K562 (cell line): ENCODE results near the gene TAF8. TPM values are rescaled to one million over a fixed set of nuclear protein-coding genes. Genes with fewer than 3 reads are reported as not detected.

Experiments
- ATAC-seq: fragments of 200-7000 bp; cut with Tn5 transposase; 3 replicates; pipeline ENCODE4 v1.9.1; 2020; ENCODE audit warnings: moderate library complexity
- BruUV-seq: library from RNA; stranded (reverse); fragments of 400-500 nt; replicated peaks from 2 replicates; lab custom pipeline; 2021; lab: Mats Ljungman, UMichigan
- CTCF ChIA-PET: fragments of 300-600 bp; formaldehyde crosslinking; extraction: SDS; loops from one replicate; lab custom pipeline; 2021; ENCODE audit warnings: low intra/inter-chr PET ratio; lab: Yijun Ruan, JAX
- POLR2A ChIA-PET: fragments of 300-600, 350-650 bp; sonication (Branson Sonifier 250); formaldehyde crosslinking; extraction: SDS; loops from one replicate; lab custom pipeline; 2021; ENCODE audit warnings: antibody characterized with exemption, inconsistent platforms; lab: Yijun Ruan, JAX
- DNase-seq, 4 experiments: peaks; one replicate each; pipeline versions ENCODE4 v3.0.0 to v3.0.0-alpha.2; 2011 to 2018; ENCODE audit warnings: low spot score in 3 of 4, mixed read lengths in 3 of 4; ENCODE audit errors: extremely low read depth in 1 of 4
- FAIRE-seq: peaks from 2 replicates; lab custom pipeline; 2011; peaks lifted over from hg19 to GRCh38; lab: Jason Lieb, UNC
- H2AFZ ChIP-seq: 2 replicates; pipeline ENCODE4 v1.6.0; 2011; ENCODE audit warnings: low read depth, low read length, control low read depth, inconsistent platforms
- H3K27ac ChIP-seq: fragments of 200-600 bp; 3 replicates; pipeline ENCODE4 v1.8.0; 2011; ENCODE audit warnings: low read depth, mild to moderate bottlenecking, control low read depth, inconsistent platforms, low read length, moderate library complexity, mixed read lengths; ENCODE audit errors: extremely low read depth
- H3K27me3 ChIP-seq, 2 experiments: fragments of 300-600 bp in 1 of 2; 2 replicates in 1 of 2; 3 replicates in 1 of 2; pipeline versions ENCODE4 v1.6.0 to v1.8.0; 2011; ENCODE audit warnings: inconsistent platforms in 2 of 2, low read length in 2 of 2, mild to moderate bottlenecking in 1 of 2, mixed read lengths in 1 of 2, moderate library complexity in 1 of 2; ENCODE audit not compliant: control insufficient read depth in 2 of 2, insufficient read depth in 2 of 2
- H3K36me3 ChIP-seq: fragments of 300-600 bp; 3 replicates; pipeline ENCODE4 v1.8.0; 2011; ENCODE audit warnings: mild to moderate bottlenecking, low read length, inconsistent platforms; ENCODE audit not compliant: control insufficient read depth, insufficient read depth
- H3K4me1 ChIP-seq, 2 experiments: fragments of 200-600 bp in 1 of 2; replicated peaks in 1 of 2; 2 replicates in 1 of 2; 3 replicates in 1 of 2; pipeline versions ENCODE4 v1.5.1 to v1.8.0; 2011; ENCODE audit warnings: inconsistent platforms in 2 of 2, low read length in 2 of 2, mild to moderate bottlenecking in 1 of 2, mixed read lengths in 1 of 2, moderate library complexity in 1 of 2; ENCODE audit not compliant: control insufficient read depth in 2 of 2, insufficient read depth in 2 of 2
- H3K4me2 ChIP-seq: 2 replicates; pipeline ENCODE4 v1.6.1; 2011; ENCODE audit warnings: low read length, control low read depth, inconsistent platforms, mixed read lengths; ENCODE audit not compliant: insufficient read depth
- H3K4me3 ChIP-seq: fragments of 200-600 bp; sonication (generic), shearing (Covaris generic); 2 replicates; pipeline ENCODE4 v1.5.1; 2016; ENCODE audit warnings: control low read depth, inconsistent platforms
- H3K79me2 ChIP-seq: fragments of 200-600 bp; 3 replicates; pipeline ENCODE4 v1.8.0; 2011; ENCODE audit warnings: low read length, inconsistent platforms; ENCODE audit not compliant: control insufficient read depth, insufficient read depth
- H3K9ac ChIP-seq, 2 experiments: 2 replicates each; pipeline versions ENCODE4 v1.6.0 to v1.6.1; 2011; ENCODE audit warnings: low read depth in 2 of 2, low read length in 2 of 2, control low read depth in 1 of 2, inconsistent platforms in 1 of 2, mild to moderate bottlenecking in 1 of 2, mixed read lengths in 1 of 2; ENCODE audit not compliant: insufficient read depth in 1 of 2
- H3K9me1 ChIP-seq: one replicate; pipeline ENCODE4 v1.6.0; 2011; ENCODE audit warnings: inconsistent platforms, mild to moderate bottlenecking, low read length, moderate library complexity; ENCODE audit not compliant: control insufficient read depth, insufficient read depth
- H3K9me3 ChIP-seq: replicated peaks from 2 replicates; pipeline ENCODE4 v1.5.1; 2011; ENCODE audit warnings: low read depth, low read length, inconsistent platforms; ENCODE audit not compliant: control insufficient read depth, insufficient read depth
- H4K20me1 ChIP-seq: replicated peaks from 2 replicates; pipeline ENCODE4 v1.6.1; 2011; ENCODE audit warnings: low read length, inconsistent platforms, mixed read lengths; ENCODE audit not compliant: control insufficient read depth, insufficient read depth
- GABPB1 ChIP-seq: sonication (generic); formaldehyde crosslinking; IDR thresholded peaks from 2 replicates; pipeline ENCODE4 v1.8.0; 2022; ENCODE audit warnings: mild to moderate bottlenecking, missing genetic modification reagents
- JUND ChIP-seq, 2 experiments: IDR thresholded peaks; 2 replicates in 1 of 2; 3 replicates in 1 of 2; pipeline ENCODE4 v1.6.1; 2011; ENCODE audit warnings: borderline replicate concordance in 2 of 2, low read depth in 2 of 2, low read length in 2 of 2, improper control_type of control experiment in 1 of 2, missing biosample characterization in 1 of 2, missing genetic modification characterization in 1 of 2, missing genetic modification reagents in 1 of 2
- NR2C1 ChIP-seq, 2 experiments: fragments of 450-650 bp; IDR thresholded peaks; 2 replicates each; pipeline ENCODE4 v1.6.1; 2017; ENCODE audit warnings: mild to moderate bottlenecking in 2 of 2, antibody characterized with exemption in 1 of 2, inconsistent platforms in 1 of 2, missing compliant biosample characterization in 1 of 2, missing genetic modification characterization in 1 of 2
- NR2C2 ChIP-seq, 2 experiments: fragments of 200-800 bp in 1 of 2; sonication (Bioruptor generic) in 1 of 2; sonication (generic) in 1 of 2; formaldehyde crosslinking in 1 of 2; IDR thresholded peaks; 2 replicates each; pipeline versions ENCODE4 v1.6.1 to v1.8.0; 2016 to 2022; ENCODE audit warnings: mild to moderate bottlenecking in 1 of 2, missing compliant biosample characterization in 1 of 2, missing genetic modification characterization in 1 of 2, missing genetic modification reagents in 1 of 2
- SREBF1 ChIP-seq: fragments of 150-350 bp; IDR thresholded peaks from 2 replicates; pipeline ENCODE4 v1.6.1; 2014; ENCODE audit warnings: antibody characterized with exemption, low read depth, low read length, borderline replicate concordance
- ZNF184 ChIP-seq: sonication (generic); formaldehyde crosslinking; IDR thresholded peaks from 2 replicates; pipeline ENCODE4 v1.5.0; 2020; ENCODE audit warnings: missing genetic modification reagents
- ZNF24 ChIP-seq: fragments of 450-650 bp; IDR thresholded peaks from 2 replicates; pipeline ENCODE4 v1.6.1; 2016
- ZNF766 ChIP-seq: fragments of 200-800 bp; sonication (Bioruptor generic); conservative IDR thresholded peaks from 2 replicates; pipeline ENCODE4 v1.6.1; 2016; ENCODE audit warnings: missing genetic modification characterization, missing compliant biosample characterization
- WGBS: fragments of 100-300 bp; shearing (Covaris generic); methylation state at CpG from one replicate; pipeline ENCODE4 v1.1.6; 2016; ENCODE audit warnings: low coverage, mixed read lengths; ENCODE audit not compliant: insufficient coverage; ENCODE audit errors: missing lambda C conversion rate; 5-methylcytosine and 5-hydroxymethylcytosine counted together
- in situ Hi-C: fragments of 300-500 bp; cut with MboI; formaldehyde crosslinking; loops from 4 replicates; pipeline ENCODE4 v1.15.0; 2018; ENCODE audit warnings: inconsistent platforms, mixed read lengths
- intact Hi-C: fragments of 100-400 bp; cut with micrococcal nuclease; formaldehyde crosslinking; loops from 2 replicates; pipeline ENCODE4 v1.14.2; 2022
- polyA plus RNA-seq, 8 experiments: library from polyadenylated mRNA; depleted of rRNA in 4 of 8; stranded (reverse) in 5 of 8; unstranded in 3 of 8; fragments of >200 nt; fragmentation: Nextera tagmentation in 2 of 8; fragmentation: Illumina TruSeq in 1 of 8; extraction: Ambion mirVana in 2 of 8; extraction: Trizol in 1 of 8; gene quantifications; 2 replicates each; pipeline versions ENCODE4 v1.2.1 to v1.2.3, GENCODE V29; 2011 to 2014; ENCODE audit warnings: inconsistent platforms in 1 of 8, missing spikeins in 1 of 8
- total RNA-seq, 7 experiments: library from RNA; depleted of rRNA in 6 of 7; stranded (reverse); fragments of >200 nt in 6 of 7; fragmentation: Illumina TruSeq in 2 of 7; extraction: Trizol in 2 of 7; gene quantifications; 2 replicates each; pipeline versions ENCODE4 v1.2.1 to v1.2.3, GENCODE V29; 2011 to 2021; ENCODE audit warnings: low replicate concordance in 1 of 7
- TF ChIP-seq, protein P1 (sequence below): fragments of 450-650 bp; IDR thresholded peaks from 2 replicates; pipeline ENCODE4 v1.6.1; 2016; ENCODE audit warnings: mild to moderate bottlenecking
- TF ChIP-seq, protein P2 (sequence below): sonication (generic); formaldehyde crosslinking; IDR thresholded peaks from 2 replicates; pipeline ENCODE4 v1.8.1; 2023; ENCODE audit warnings: missing genetic modification reagents, mild to moderate bottlenecking, borderline replicate concordance

The TAF8 gene
- total and polyA plus RNA-seq, 9 of the 15 experiments (the other 6 are each of a cell fraction or from before 2014, with no cell fraction given): 29.4 to 84.0 (median 52.6) TPM

DNA sequence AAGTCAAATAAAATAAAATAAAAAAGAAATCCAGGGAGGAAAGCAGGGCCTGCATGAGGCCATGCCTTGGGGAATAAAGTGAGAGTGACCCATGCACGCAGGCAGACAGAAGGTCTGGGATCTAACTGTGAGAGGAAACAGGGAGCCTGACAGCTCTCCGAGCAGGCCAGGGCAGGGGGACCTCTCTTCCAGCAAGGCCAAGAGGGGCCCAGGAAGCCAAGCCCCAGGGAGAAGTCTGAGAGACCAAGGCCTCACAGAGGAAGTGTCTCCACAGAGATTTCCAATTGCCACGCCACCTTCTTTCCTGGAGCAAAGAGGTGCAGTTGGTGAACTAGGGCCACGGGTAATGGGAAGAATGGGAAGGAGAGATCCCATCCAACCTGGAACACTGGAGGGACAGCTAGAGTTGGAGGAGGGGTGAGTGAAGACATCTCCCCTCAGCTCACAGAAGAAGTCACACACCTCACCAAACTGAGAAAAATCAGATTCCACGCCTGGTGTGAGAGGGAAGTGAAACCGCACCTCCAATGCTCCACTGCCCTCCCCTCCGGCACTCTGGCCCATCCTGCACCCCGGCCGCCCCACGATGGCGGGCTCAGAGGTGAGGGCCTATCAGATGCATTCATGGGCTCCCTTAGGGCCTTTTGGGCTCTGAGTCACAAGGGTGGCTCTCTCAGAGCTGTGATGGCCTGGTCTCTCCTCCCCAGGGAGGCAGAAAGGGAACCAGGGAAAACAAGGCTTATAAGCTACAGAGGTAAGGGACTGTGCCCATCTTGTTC, 25.1 kb upstream of the TAF8 start (continued):
- TF ChIP-seq, protein P1, sequence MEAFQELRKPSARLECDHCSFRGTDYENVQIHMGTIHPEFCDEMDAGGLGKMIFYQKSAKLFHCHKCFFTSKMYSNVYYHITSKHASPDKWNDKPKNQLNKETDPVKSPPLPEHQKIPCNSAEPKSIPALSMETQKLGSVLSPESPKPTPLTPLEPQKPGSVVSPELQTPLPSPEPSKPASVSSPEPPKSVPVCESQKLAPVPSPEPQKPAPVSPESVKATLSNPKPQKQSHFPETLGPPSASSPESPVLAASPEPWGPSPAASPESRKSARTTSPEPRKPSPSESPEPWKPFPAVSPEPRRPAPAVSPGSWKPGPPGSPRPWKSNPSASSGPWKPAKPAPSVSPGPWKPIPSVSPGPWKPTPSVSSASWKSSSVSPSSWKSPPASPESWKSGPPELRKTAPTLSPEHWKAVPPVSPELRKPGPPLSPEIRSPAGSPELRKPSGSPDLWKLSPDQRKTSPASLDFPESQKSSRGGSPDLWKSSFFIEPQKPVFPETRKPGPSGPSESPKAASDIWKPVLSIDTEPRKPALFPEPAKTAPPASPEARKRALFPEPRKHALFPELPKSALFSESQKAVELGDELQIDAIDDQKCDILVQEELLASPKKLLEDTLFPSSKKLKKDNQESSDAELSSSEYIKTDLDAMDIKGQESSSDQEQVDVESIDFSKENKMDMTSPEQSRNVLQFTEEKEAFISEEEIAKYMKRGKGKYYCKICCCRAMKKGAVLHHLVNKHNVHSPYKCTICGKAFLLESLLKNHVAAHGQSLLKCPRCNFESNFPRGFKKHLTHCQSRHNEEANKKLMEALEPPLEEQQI: no peak

DNA sequence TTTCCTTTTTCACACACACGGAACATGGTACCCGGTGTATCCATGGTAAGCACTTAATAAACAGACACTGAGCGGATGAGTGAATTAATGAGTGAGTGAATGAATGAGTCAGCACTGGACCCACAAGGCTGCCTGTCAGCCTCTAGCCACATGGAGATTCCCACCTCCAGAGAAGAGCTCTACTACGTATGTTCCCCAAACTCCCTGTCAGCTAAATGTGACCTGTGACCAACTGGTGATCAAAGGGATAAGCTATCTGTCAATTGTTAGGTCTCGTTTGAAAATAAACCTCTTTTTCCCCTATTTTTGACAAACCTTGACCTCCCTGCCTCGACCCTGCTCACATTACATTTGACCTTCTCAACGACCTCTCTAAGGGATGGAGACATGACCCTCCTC, 24.5 kb upstream of the TAF8 start:
- in situ Hi-C loops: no loop called here
- no peak for FAIRE-seq
- peaks cover 21% of the 10 kb centered on the region; the same call in 2 of the 3 replicates for H3K79me2 ChIP-seq
- TF ChIP-seq, protein P2, sequence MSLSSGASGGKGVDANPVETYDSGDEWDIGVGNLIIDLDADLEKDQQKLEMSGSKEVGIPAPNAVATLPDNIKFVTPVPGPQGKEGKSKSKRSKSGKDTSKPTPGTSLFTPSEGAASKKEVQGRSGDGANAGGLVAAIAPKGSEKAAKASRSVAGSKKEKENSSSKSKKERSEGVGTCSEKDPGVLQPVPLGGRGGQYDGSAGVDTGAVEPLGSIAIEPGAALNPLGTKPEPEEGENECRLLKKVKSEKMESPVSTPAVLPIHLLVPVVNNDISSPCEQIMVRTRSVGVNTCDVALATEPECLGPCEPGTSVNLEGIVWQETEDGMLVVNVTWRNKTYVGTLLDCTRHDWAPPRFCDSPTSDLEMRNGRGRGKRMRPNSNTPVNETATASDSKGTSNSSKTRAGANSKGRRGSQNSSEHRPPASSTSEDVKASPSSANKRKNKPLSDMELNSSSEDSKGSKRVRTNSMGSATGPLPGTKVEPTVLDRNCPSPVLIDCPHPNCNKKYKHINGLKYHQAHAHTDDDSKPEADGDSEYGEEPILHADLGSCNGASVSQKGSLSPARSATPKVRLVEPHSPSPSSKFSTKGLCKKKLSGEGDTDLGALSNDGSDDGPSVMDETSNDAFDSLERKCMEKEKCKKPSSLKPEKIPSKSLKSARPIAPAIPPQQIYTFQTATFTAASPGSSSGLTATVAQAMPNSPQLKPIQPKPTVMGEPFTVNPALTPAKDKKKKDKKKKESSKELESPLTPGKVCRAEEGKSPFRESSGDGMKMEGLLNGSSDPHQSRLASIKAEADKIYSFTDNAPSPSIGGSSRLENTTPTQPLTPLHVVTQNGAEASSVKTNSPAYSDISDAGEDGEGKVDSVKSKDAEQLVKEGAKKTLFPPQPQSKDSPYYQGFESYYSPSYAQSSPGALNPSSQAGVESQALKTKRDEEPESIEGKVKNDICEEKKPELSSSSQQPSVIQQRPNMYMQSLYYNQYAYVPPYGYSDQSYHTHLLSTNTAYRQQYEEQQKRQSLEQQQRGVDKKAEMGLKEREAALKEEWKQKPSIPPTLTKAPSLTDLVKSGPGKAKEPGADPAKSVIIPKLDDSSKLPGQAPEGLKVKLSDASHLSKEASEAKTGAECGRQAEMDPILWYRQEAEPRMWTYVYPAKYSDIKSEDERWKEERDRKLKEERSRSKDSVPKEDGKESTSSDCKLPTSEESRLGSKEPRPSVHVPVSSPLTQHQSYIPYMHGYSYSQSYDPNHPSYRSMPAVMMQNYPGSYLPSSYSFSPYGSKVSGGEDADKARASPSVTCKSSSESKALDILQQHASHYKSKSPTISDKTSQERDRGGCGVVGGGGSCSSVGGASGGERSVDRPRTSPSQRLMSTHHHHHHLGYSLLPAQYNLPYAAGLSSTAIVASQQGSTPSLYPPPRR: no peak
- TF ChIP-seq SREBF1 (no peak), NR2C1 (IDR thresholded peaks at IDR 0.05) (no peak), NR2C1 (tag; IDR thresholded peaks at IDR 0.05) (peak; percentile 34; the same call in 1 of the 2 replicates), JUND (IDR thresholded peaks at IDR 0.05; ENCODE audit: borderline replicate concordance, low read depth, low read length) (no peak), JUND (tag; IDR thresholded peaks at IDR 0.05; ENCODE audit: borderline replicate concordance, low read depth, low read length) (peak; percentile 27; the same call in 1 of the 3 replicates), ZNF766 (CRISPR knock-in tag) (peak; percentile 94; the same call in 1 of the 2 replicates), GABPB1 (CRISPR knock-in tag) (no peak), NR2C2 (CRISPR knock-in tag; IDR thresholded peaks at IDR 0.05) (no peak), NR2C2 (tag; IDR thresholded peaks at IDR 0.05) (peak; percentile 57), ZNF24 (peak; percentile 93), ZNF184 (no peak)

More for the DNA sequence above, 24.5 kb upstream of the TAF8 start:
- intact Hi-C loops: no loop called here
- H3K4me3 ChIP-seq: no peak overlapping the region
- WGBS: 61% methylated on average over 7 of the region's 7 CpGs
- H3K27ac ChIP-seq: peak overlapping the region; percentile 30; the same call in 1 of the 3 replicates
- POLR2A ChIA-PET: interaction anchor here (0.5 to 4.8 kb wide), 11 partner anchors 9 to 195 kb away, joined by 3 to 52 read pairs (median 3); partner anchors contain the start of gene TAF8
- H3K9ac ChIP-seq: peak overlapping the region; percentile 9 to 20; a peak in 2 of 4 replicates
- no peak overlapping the region for H3K4me2 ChIP-seq
- H4K20me1 ChIP-seq: no peaks in the 10 kb centered on the region
- H3K27me3 ChIP-seq: no peaks in the 10 kb centered on the region
- H3K4me1 ChIP-seq: peaks cover 58 to 68% of the 10 kb centered on the region in 2 experiments
- H2AFZ ChIP-seq: no peak overlapping the region
- no TSS peak for BruUV-seq
- H3K9me3 ChIP-seq: no peaks in the 10 kb centered on the region
- ATAC-seq: no peak
- CTCF ChIA-PET: no interaction called here
- no peaks in the 10 kb centered on the region; the same call in 2 of the 3 replicates for H3K36me3 ChIP-seq
- DNase-seq: peak in 1 of 4 experiments; percentile 21
- no peaks in the 10 kb centered on the region for H3K9me1 ChIP-seq
